IPS-18c (cell line): ENCODE measurements around the gene FAAH.

Experiments
- H3K4me3 ChIP-seq: 2 replicates; pipeline ENCODE4 v1.7.0; 2013; ENCODE audit warnings: low read depth, mild to moderate bottlenecking, low read length, moderate library complexity; ENCODE audit not compliant: insufficient read depth
- H3K9me3 ChIP-seq: one replicate; pipeline ENCODE4 v1.6.1; 2013; ENCODE audit warnings: mild to moderate bottlenecking, low read length, moderate library complexity; ENCODE audit not compliant: control insufficient read depth, insufficient read depth

The FAAH gene

GRCh38 chr1:46394872-46395465 lies 852 bp downstream of the FAAH start:
- Histone ChIP-seq H3K9me3 (peaks cover 10% of the 10 kb centered on the region), H3K4me3 (peak overlapping the region; percentile 79)

DNA sequence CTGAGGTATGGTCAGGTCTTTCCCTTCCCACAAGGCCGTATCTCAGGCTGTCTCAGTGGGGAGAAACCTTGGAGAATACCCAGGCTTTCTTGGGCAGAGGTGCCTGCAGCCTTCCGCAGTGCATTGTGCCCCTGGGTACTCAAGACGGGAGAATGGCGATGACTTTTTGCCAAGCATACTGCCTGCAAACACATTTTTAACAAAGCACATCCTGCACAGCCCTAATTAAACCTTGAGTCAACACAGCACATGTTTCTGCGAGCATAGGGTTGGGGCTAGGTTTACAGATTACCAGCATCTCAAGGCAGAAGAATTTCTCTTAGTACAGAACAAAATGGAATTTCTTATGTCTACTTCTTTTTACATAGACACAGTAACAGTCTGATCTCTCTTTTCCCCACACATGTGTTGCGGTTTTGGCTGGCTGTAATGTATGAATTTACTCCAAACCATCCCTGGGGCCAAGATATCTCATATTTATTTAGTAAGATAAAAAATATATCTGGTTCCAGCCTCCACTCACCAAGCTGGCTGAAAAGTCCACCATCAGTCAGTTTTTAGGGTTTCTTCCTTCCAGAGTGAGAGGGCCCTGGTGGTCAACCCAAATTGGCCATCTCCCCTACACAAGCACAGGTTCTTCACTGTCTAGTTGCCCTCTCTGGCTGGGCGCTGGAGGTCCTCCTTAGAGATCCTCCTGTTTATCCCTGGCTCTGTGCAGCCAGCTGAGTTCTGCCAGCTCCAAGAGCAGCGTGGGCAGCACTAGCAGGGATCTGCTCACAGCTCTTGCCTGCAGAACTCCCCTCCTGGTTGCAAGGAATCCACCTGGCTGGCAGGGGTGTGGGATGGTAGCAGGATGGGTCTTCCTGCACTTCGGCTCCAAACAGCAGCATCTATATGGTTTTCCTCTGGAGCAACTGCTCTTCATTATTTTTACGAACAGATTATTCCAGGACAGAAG lies 2.6 kb downstream of the FAAH start:
- peaks cover 10% of the 10 kb centered on the region for H3K9me3 ChIP-seq
- H3K4me3 ChIP-seq, result no peak overlapping the region

GRCh38 chr1:46399307-46399706 lies 5.2 kb downstream of the FAAH start:
- H3K4me3 ChIP-seq, result no peak overlapping the region

DNA sequence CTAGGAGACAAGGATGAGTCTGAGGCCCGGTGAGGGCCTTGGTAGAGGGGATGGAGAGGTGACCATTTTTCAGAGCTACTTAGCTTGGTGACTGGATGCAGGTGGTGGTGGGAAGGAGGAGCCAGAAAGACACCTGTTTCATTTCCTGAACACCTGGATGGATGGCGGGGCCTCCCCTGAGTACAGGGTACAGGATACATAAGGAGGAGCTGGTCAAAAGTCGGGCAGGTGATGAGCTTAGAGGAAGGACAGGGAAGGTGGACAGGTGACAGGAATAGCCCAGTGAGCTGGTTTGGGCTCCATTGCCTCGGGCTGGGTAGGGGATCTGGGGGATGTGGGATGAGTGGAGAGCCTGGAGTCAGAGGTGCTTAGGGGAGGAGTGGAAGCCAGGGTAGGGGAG lies 6.3 kb downstream of the FAAH start:
- Histone ChIP-seq H3K9me3 (peaks cover 4% of the 10 kb centered on the region), H3K4me3 (no peak overlapping the region)

More at GRCh38 chr1:46399307-46399706, 5.2 kb downstream of the FAAH start:
- H3K9me3 ChIP-seq, result peaks cover 2% of the 10 kb centered on the region

DNA sequence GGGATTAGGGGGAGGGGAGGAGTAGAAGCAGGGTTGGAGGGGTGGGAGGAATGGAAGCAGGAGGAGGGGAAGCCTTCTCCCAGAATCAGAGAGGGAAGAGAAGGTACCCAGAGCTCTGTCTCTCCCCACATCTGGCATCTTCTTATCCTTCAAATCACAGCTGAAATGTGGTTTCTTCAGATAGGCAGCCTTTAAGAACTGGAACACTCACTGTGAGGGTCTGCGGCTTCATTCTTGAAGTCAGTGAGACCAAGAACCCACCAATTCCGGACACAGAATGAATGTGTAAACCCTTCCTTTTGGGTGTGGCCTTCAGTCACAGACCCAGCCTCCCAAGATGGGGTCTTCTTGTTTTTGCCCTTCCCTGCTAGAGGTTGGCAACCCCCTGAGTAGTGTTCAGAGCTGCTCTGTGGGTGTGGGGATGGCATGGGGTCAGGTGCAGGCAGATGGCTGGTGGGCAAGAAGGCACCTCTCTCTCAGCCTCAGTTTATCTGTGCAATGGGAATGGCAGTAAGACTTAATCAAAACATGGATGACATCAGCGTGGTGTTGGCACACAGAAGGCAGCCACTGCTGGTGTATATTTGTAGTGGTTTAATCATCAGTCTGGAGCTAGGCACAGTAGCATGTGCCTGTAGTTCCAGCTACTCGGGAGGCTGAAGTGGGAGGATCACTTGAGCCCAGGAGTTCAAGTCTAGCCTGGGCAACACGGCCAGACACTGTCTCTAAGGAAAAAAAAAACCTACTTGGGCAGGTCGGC lies 7.2 kb downstream of the FAAH start:
- Histone ChIP-seq H3K4me3 (no peak overlapping the region), H3K9me3 (peaks cover 4% of the 10 kb centered on the region)

DNA sequence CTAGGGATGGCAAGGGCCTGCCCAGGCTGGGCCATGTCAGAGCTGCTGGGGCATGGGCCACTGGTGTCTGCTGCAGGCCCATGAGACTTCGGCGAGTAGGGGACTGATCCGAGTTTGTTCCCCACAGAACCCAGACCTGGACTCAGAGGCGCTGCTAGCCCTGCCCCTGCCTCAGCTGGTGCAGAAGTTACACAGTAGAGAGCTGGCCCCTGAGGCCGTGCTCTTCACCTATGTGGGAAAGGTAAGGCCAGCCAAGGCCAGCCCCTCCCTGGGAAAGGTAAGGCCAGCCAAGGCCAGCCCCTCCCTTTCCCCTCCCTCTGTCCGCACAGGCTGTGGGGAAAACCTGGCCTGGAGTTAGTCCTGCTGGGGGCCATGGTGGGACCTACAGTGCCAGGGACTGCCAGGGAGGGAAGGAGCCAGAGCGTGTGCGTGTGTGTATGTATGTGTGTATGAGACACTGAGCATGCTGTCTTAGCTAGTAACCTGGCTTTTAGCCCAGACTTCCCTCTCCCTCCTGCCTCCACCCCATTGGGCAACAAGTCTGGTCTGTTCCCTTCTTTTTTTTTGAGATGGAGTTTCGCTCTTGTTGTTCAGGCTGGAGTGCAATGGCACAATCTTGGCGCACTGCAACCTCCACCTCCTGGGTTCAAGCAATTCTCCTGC lies 8.0 kb downstream of the FAAH start:
- Histone ChIP-seq H3K4me3 (no peak overlapping the region), H3K9me3 (peaks cover 4% of the 10 kb centered on the region)

DNA sequence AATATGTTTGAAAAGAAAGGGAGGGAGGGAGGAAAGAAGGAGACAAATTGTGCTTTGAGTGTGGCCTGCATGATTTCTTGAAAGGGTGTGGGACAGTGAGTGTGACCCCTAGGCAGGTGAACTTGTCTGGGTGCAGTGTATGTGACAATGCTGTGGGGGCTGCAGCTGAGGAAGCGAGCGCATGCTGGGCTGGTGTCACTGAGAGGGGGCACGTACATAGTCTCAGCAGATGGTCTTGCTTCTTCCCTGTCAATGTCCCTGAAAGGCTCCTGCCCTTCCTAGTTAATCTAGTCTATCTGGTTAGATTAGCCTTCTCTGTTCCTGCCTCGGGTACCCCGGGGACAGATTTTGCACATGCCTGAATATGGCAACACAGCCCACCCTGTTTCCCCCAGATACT lies 9.8 kb downstream of the FAAH start:
- Histone ChIP-seq H3K9me3 (peaks cover 4% of the 10 kb centered on the region), H3K4me3 (no peak overlapping the region)

GRCh38 chr1:46404482-46405196 lies 10.5 kb downstream of the FAAH start:
- Histone ChIP-seq H3K9me3 (peaks cover 4% of the 10 kb centered on the region), H3K4me3 (no peak overlapping the region)

GRCh38 chr1:46405197-46405555 lies 11.1 kb downstream of the FAAH start:
- no peak overlapping the region for H3K4me3 ChIP-seq
- peaks cover 4% of the 10 kb centered on the region for H3K9me3 ChIP-seq

DNA sequence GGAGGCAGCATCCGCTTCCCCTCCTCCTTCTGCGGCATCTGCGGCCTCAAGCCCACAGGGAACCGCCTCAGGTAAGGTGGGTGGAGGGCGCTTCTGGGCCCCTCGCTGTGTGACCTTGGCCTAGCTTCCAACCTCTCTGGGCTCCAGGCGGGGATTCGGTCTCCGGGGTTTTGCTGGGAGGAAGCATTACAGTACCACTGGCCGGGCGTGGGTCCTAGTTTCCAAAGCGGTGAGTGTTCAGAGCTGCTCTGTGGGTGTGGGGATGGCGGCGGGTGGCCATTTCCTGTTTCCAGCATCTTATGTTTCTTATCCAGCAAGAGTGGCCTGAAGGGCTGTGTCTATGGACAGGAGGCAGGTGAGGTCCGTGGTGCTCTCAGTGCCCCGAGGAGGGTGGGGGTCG lies 11.6 kb downstream of the FAAH start:
- no peak overlapping the region for H3K4me3 ChIP-seq
- peaks cover 4% of the 10 kb centered on the region for H3K9me3 ChIP-seq

- peaks cover 4% of the 10 kb centered on the region for H3K9me3 ChIP-seq
- H3K4me3 ChIP-seq, result no peak overlapping the region
Observed at GRCh38 chr1:46406881-46407608, 12.9 kb downstream of the FAAH start.

- no peak overlapping the region for H3K4me3 ChIP-seq
- H3K9me3 ChIP-seq, result peaks cover 4% of the 10 kb centered on the region
Observed at GRCh38 chr1:46407636-46408035, 13.5 kb downstream of the FAAH start.

DNA sequence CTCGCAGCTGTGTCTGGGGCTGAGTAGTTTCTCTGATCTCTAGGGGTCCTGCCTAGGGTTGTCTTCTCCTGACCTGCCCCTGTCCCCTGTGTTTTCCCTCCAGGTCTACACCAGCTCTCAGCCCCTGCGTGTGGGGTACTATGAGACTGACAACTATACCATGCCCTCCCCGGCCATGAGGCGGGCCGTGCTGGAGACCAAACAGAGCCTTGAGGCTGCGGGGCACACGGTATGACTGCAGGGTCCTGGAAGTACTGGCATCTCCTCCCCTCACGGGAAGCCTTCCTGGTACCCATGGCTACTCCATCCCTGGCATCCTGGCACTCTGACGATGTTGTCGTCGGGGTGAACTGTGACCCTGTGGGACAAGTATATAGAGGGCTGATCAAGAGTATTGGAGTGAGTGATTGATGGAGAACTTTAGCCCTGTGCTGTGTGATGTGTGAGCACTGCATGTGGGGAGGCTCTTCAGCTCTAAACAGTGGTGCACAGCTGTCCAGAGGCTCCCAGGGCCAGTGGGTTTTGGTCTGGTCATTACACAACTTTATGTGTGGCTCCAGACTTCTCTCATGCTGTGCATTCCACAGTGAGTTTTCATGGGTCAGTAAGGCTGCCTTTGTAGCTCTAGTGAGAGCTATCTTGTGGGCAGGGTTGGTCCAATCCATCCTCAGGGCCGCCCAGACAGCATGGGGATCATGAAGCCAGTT lies 14.4 kb downstream of the FAAH start:
- Histone ChIP-seq H3K4me3 (no peak overlapping the region), H3K9me3 (peaks cover 4% of the 10 kb centered on the region)

GRCh38 chr1:46409063-46409372 lies 14.9 kb downstream of the FAAH start:
- Histone ChIP-seq H3K4me3 (no peak overlapping the region), H3K9me3 (peaks cover 4% of the 10 kb centered on the region)

GRCh38 chr1:46410156-46411009 lies 16.3 kb downstream of the FAAH start:
- H3K4me3 ChIP-seq, result no peak overlapping the region
- no peaks in the 10 kb centered on the region for H3K9me3 ChIP-seq
